Heart left ventricle (tissue), 13 donors: ENCODE results near the gene SHROOM3.

Experiments
- POLR2A ChIP-seq, 2 donors: fragments of 450-650 bp; IDR thresholded peaks; one replicate each; pipeline ENCODE4 v1.6.1; 2017; ENCODE audit warnings: antibody characterized with exemption in 2 of 2, mild to moderate bottlenecking in 2 of 2, moderate library complexity in 2 of 2
- TF ChIP-seq, protein P1 (sequence below), 12 donors: fragments of 200-600 bp; sonication (generic) in 4 of 12; IDR thresholded peaks; one replicate each; pipeline versions ENCODE4 v1.5.0 to v1.8.0; 2018 to 2022; ENCODE audit warnings: antibody characterized with exemption in 12 of 12, mild to moderate bottlenecking in 5 of 12
- donor health status: ischemic (EF 13 %, LVEDD 7.1; RV severe dilation, severe dysfunction).
- donor health status: DM: no; HTN: yes; CAD: no.
- donor health status: DM: no; HTN: no; CAD: no.
- donor health status: ischemic (EF 25% LVEDD 6.9; RV normal size, moderate dysfunction).
- donor health status: ischemic (EF 25% LVEDD 5.7; RV mildly dilated, moderate dysfunction).
- donor health status: ischemic (EF 35%, LVEDD 5.7; RV mildly dilated, moderate dysfunction).
- donor health status: nonischemic (EF 11% LVEDD 7.7; RV severe dilation, severe dysfunction).
- donor health status: DM: yes; HTN: yes; CAD: no.
- donor health status: PGD.
- donor health status: ischemic (EF 29% LVEDD 5.4; RV normal size, mild dysfunction).
- donor health status: nonischemic (EF 23%, LVEDD 6.1; RV moderate dilation, normal function).

DNA sequence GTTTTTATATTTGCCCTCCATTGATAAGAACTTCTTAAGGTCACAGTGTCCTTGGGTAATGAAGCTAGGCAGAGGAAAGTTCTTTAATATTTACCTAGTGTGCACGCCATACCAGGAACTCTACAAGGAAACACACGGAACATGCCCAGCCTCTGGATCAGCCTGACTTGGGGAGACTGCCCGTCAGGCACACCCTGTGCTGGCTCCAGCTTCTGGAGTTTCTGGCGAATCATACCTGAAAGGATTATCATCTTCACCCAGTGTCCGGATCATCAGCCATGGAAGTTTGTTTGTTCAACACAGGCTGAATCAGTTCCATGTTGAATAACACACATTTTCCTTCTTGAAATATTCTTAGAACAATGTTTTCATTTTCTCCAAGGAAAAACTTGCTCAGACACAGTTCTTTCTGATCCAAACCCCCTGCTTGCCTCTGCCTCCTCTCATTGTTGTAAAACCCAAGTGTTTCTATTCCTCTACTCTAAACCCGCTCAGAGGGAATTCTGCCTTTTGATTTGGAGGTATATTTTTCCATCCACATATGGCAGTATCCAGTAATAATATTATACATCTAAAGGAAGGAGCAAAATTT lies 176.7 kb downstream of the SHROOM3 start:
- TF ChIP-seq, protein P1, sequence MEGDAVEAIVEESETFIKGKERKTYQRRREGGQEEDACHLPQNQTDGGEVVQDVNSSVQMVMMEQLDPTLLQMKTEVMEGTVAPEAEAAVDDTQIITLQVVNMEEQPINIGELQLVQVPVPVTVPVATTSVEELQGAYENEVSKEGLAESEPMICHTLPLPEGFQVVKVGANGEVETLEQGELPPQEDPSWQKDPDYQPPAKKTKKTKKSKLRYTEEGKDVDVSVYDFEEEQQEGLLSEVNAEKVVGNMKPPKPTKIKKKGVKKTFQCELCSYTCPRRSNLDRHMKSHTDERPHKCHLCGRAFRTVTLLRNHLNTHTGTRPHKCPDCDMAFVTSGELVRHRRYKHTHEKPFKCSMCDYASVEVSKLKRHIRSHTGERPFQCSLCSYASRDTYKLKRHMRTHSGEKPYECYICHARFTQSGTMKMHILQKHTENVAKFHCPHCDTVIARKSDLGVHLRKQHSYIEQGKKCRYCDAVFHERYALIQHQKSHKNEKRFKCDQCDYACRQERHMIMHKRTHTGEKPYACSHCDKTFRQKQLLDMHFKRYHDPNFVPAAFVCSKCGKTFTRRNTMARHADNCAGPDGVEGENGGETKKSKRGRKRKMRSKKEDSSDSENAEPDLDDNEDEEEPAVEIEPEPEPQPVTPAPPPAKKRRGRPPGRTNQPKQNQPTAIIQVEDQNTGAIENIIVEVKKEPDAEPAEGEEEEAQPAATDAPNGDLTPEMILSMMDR (IDR thresholded peaks at IDR 0.05): no peak
- no peak for TF ChIP-seq POLR2A (IDR thresholded peaks at IDR 0.05)
